ENCODE results near the gene LHPP.

The LHPP gene

DNA sequence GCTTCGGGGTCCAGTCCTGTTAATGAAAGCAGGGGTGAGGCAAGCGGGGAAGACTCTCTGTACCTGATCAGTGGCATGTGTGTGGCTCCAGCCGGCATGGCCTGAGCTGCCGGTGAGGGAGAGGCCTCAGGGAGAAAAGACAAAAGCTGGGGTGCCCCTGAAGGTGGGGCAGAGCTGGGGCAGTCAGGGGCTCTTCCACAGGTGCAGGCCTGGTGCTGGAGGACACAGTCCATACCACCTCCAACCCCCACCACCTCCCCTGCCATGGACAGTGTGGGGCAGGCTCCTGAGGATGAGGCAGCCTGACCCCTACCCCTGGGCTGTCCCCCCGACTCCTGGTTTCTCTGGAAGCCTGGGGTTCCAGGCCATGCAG, 129.5 kb downstream of the LHPP start:
- TF ChIP-seq, protein P1, sequence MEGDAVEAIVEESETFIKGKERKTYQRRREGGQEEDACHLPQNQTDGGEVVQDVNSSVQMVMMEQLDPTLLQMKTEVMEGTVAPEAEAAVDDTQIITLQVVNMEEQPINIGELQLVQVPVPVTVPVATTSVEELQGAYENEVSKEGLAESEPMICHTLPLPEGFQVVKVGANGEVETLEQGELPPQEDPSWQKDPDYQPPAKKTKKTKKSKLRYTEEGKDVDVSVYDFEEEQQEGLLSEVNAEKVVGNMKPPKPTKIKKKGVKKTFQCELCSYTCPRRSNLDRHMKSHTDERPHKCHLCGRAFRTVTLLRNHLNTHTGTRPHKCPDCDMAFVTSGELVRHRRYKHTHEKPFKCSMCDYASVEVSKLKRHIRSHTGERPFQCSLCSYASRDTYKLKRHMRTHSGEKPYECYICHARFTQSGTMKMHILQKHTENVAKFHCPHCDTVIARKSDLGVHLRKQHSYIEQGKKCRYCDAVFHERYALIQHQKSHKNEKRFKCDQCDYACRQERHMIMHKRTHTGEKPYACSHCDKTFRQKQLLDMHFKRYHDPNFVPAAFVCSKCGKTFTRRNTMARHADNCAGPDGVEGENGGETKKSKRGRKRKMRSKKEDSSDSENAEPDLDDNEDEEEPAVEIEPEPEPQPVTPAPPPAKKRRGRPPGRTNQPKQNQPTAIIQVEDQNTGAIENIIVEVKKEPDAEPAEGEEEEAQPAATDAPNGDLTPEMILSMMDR (conservative IDR thresholded peaks at IDR 0.05), result no peak
- H3K27ac ChIP-seq, result no peak overlapping the region

DNA sequence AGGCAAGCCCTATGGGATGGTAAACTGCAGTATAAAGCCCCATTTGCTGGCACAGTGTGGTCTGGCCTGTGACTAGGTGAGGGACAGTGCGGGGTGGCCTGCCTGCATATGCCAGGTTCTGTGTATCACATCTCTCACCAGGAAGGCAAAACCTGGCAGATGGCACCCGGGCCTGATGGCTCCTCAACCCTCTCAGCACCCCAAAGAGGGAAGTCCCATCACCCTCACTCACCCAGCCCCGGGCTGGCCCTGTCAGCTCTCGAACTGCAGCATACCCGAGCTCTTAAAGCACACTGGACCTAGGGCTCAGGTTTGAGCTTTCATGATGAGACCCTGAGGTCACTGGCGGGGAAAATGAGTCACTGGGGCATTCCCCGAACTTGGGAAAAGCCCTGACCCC, 130.5 kb downstream of the LHPP start:
- no peak overlapping the region for H3K27ac ChIP-seq
- TF ChIP-seq, protein P1 (conservative IDR thresholded peaks at IDR 0.05), result no peak
- no peak for TF ChIP-seq ZFX (IDR thresholded peaks at IDR 0.05)

DNA sequence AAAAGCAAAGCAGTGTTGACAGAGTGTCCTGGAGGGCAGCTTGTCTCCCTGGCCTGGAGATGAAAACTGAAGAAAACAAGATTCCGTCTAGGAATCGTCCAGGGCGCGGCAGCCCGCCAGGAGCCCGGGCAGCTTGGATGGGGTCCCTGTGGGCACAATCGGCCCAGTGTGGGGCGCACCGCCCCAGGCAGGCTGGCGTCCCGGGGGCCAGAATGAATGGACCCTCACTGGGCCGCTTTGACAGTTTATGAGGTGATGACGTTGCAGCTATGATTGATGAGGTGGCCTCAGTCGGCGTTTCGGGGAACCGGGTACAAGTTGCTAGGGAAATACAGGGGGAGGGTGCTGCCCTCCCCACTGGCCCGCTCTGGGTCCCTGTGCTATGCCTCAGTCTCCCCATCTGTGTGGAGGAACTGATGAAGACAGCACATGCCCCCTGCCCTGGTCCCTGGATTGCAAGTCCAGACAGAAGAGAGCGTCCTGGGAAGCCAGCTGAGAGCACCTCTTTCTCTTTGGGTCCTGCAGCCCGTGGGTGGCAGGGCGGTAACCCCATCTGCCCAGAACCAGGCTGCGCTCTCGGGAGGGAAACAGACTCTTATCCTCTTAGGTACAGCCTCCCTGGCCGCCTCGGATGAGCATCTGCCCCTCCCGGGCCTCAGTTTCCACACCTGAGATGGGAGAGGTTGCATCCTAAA, 131.3 kb downstream of the LHPP start:
- H3K27ac ChIP-seq, result no peak overlapping the region
- no peak for TF ChIP-seq ZFX (IDR thresholded peaks at IDR 0.05)
- TF ChIP-seq, protein P1 (conservative IDR thresholded peaks at IDR 0.05), result no peak

DNA sequence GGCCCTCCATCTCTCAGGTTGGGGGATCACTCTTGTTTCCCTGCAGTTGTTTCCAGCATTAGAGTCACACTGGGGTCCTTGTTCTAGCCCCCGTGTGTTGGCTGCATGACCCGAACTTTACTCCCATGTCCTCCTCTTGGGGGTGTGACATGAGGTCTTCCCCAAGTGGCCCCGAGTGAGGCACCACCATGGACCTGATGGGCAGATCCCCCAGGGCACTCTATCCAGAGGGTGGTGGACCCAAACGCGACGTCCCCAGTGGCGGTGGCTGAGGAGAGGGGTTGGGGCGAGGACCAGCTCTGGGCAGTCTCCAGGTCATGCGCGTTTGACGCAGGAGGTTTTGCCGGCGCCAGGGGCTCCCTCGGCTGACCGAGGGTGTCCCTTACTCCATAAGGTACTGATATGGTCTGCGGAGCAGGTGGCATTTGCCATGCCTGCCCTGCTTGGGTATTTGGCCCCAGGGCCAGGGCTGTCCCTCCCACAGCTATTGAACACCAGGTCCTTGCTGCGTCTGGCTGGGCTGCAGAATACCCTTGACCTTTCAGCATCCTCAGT, 131.9 kb downstream of the LHPP start:
- no peak overlapping the region for H3K27ac ChIP-seq
- TF ChIP-seq, protein P1 (conservative IDR thresholded peaks at IDR 0.05), result no peak
- no peak for TF ChIP-seq ZFX (IDR thresholded peaks at IDR 0.05)

GRCh38 chr10:124594240-124594639, 132.6 kb downstream of the LHPP start:
- H3K27ac ChIP-seq, result no peak overlapping the region
- TF ChIP-seq, protein P1 (conservative IDR thresholded peaks at IDR 0.05), result no peak
- no peak for TF ChIP-seq ZFX (IDR thresholded peaks at IDR 0.05)

- TF ChIP-seq, protein P1 (conservative IDR thresholded peaks at IDR 0.05), result no peak
- TF ChIP-seq ZFX (IDR thresholded peaks at IDR 0.05), result no peak
- H3K27ac ChIP-seq, result no peak overlapping the region
Observed at GRCh38 chr10:124595143-124595883, 133.7 kb downstream of the LHPP start.

GRCh38 chr10:124596116-124596785, 134.6 kb downstream of the LHPP start:
- TF ChIP-seq ZFX (IDR thresholded peaks at IDR 0.05), result no peak
- TF ChIP-seq, protein P1 (conservative IDR thresholded peaks at IDR 0.05), result no peak
- no peak overlapping the region for H3K27ac ChIP-seq
